ENCODE measurements around the gene CD109. TPM values are rescaled to one million over a fixed set of nuclear protein-coding genes. Genes with fewer than 3 reads are reported as not detected.

CD109 gene
- polyA plus RNA-seq, 3 donors, result 0.17 to 0.30 (median 0.20) TPM

DNA sequence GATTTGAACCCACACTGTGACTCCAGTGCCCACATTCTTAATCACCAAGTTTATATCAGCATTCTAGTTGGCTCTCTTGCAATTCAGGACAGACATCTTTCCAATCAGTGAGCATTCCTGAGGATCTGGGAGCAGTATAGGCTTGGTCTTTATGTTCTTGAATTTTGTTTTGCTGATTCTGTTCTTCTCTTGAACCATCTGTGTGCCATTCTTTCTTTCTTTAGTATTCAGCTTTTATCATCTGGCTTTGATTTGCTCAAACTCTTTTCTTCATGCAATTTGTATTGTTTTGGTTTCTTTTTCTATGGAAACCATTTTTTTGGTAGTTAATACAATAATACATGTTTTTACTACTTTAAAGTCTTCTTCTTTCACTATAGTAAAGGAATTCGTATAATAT lies 162.4 kb downstream of the CD109 start:
- no peaks in the 10 kb centered on the region for H3K27me3 Mint-ChIP-seq (ENCODE audit: low read depth in 3 of 3)
- Histone ChIP-seq H2AFZ (ENCODE audit: insufficient read depth, low read depth, low read length, poor library complexity, severe bottlenecking) (no peak overlapping the region), H3K9me3 (replicated peaks in 1 of 2; ENCODE audit: control insufficient read depth in 1 of 2, insufficient read depth in 1 of 2, low read length in 2 of 2) (no peaks in the 10 kb centered on the region), H4K20me1 (ENCODE audit: insufficient read depth, low read length) (no peaks in the 10 kb centered on the region), H3K9ac (ENCODE audit: insufficient read depth, low read length, poor library complexity, severe bottlenecking) (no peak overlapping the region), H3K79me2 (ENCODE audit: insufficient read depth, low read length) (no peaks in the 10 kb centered on the region), H3K36me3 (replicated peaks in 1 of 2; ENCODE audit: control insufficient read depth in 1 of 2, insufficient read depth in 2 of 2, low read length in 2 of 2) (no peaks in the 10 kb centered on the region), H3K4me1 (ENCODE audit: control insufficient read depth in 1 of 2, insufficient read depth in 2 of 2, low read length in 2 of 2) (no peaks in the 10 kb centered on the region), H3K27me3 (ENCODE audit: control insufficient read depth in 2 of 2, insufficient read depth in 2 of 2, low read length in 2 of 2) (no peaks in the 10 kb centered on the region), H3K27ac (ENCODE audit: low read depth in 1 of 2, low read length in 2 of 2) (no peak overlapping the region), H3K4me2 (replicated peaks; ENCODE audit: extremely low read depth, low read length, poor library complexity, severe bottlenecking) (no peak overlapping the region), H3K4me3 (replicated peaks in 1 of 3; ENCODE audit: low read depth in 2 of 3, low read length in 3 of 3) (no peak overlapping the region)
- no peak overlapping the region for H3K27ac Mint-ChIP-seq
- WGBS (ENCODE audit: insufficient coverage), result no CpG with 5 or more reads among the region's 1 CpG
- no peak for DNase-seq
- no peak overlapping the region for H3K4me3 Mint-ChIP-seq
- TF ChIP-seq CTCF (IDR thresholded peaks at IDR 0.05), result no peak
- no peaks in the 10 kb centered on the region for H3K4me1 Mint-ChIP-seq
- H3K36me3 Mint-ChIP-seq, result no peaks in the 10 kb centered on the region
- peaks cover 0 to 2% (median 0%) of the 10 kb centered on the region in 7 donors for H3K9me3 Mint-ChIP-seq
- intact Hi-C loops (cut with micrococcal nuclease), result loop anchor here in 1 of 2 donors (10.0 kb wide), 2 partner anchors 104 to 1356 kb away; no protein-coding TSS in a partner anchor

DNA sequence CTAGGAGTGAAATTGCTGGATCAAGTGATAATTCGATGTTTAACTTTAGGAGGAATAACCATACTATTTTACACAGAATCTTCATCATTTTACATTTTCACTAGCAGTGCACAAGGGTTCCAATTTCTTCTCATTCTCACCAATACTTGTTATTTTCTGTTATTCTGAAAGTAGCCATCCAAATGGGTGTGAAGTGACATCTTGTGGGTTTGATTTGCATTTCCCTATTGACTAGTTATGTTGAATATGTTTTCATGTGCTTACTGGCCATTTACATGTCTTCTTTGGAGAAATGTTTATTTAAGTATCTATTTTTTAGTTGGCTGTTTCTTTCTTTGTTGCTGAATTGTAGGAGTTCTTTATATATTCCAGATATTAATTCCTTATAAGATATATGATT lies 164.3 kb downstream of the CD109 start:
- H3K4me3 ChIP-seq (replicated peaks in 1 of 3; ENCODE audit: low read depth in 2 of 3, low read length in 3 of 3), result no peak overlapping the region
- Mint-ChIP-seq H3K9me3 (peaks cover 0 to 2% (median 0%) of the 10 kb centered on the region in 7 donors), H3K27me3 (ENCODE audit: low read depth in 3 of 3) (no peaks in the 10 kb centered on the region), H3K36me3 (no peaks in the 10 kb centered on the region), H3K4me3 (no peak overlapping the region), H3K4me1 (no peaks in the 10 kb centered on the region), H3K27ac (no peak overlapping the region)
- intact Hi-C loops (cut with micrococcal nuclease), result no loop called here
- no peaks in the 10 kb centered on the region for H3K79me2 ChIP-seq (ENCODE audit: insufficient read depth, low read length)
- no peak overlapping the region for H3K27ac ChIP-seq (ENCODE audit: low read depth in 1 of 2, low read length in 2 of 2)
- no peak overlapping the region for H3K9ac ChIP-seq (ENCODE audit: insufficient read depth, low read length, poor library complexity, severe bottlenecking)
- H3K36me3 ChIP-seq (replicated peaks in 1 of 2; ENCODE audit: control insufficient read depth in 1 of 2, insufficient read depth in 2 of 2, low read length in 2 of 2), result no peaks in the 10 kb centered on the region
- no peaks in the 10 kb centered on the region for H3K4me1 ChIP-seq (ENCODE audit: control insufficient read depth in 1 of 2, insufficient read depth in 2 of 2, low read length in 2 of 2)
- no peak overlapping the region for H2AFZ ChIP-seq (ENCODE audit: insufficient read depth, low read depth, low read length, poor library complexity, severe bottlenecking)
- no CpG with 5 or more reads among the region's 1 CpG for WGBS (ENCODE audit: insufficient coverage)
- no peak for DNase-seq
- H3K9me3 ChIP-seq (replicated peaks in 1 of 2; ENCODE audit: control insufficient read depth in 1 of 2, insufficient read depth in 1 of 2, low read length in 2 of 2), result no peaks in the 10 kb centered on the region
- no peaks in the 10 kb centered on the region for H4K20me1 ChIP-seq (ENCODE audit: insufficient read depth, low read length)
- no peak for TF ChIP-seq CTCF (IDR thresholded peaks at IDR 0.05)
- no peaks in the 10 kb centered on the region for H3K27me3 ChIP-seq (ENCODE audit: control insufficient read depth in 2 of 2, insufficient read depth in 2 of 2, low read length in 2 of 2)
- H3K4me2 ChIP-seq (replicated peaks; ENCODE audit: extremely low read depth, low read length, poor library complexity, severe bottlenecking), result no peak overlapping the region

Data from CD14-positive monocyte (primary cell).